ENCODE results near the gene PHIP. TPM values are rescaled to one million over a fixed set of nuclear protein-coding genes. Genes with fewer than 3 reads are reported as not detected.

The PHIP gene
- total and polyA plus RNA-seq, 9 of the 15 experiments (the other 6 are each of a cell fraction or from before 2014, with no cell fraction given): 8.1 to 36.3 (median 16.5) TPM

DNA sequence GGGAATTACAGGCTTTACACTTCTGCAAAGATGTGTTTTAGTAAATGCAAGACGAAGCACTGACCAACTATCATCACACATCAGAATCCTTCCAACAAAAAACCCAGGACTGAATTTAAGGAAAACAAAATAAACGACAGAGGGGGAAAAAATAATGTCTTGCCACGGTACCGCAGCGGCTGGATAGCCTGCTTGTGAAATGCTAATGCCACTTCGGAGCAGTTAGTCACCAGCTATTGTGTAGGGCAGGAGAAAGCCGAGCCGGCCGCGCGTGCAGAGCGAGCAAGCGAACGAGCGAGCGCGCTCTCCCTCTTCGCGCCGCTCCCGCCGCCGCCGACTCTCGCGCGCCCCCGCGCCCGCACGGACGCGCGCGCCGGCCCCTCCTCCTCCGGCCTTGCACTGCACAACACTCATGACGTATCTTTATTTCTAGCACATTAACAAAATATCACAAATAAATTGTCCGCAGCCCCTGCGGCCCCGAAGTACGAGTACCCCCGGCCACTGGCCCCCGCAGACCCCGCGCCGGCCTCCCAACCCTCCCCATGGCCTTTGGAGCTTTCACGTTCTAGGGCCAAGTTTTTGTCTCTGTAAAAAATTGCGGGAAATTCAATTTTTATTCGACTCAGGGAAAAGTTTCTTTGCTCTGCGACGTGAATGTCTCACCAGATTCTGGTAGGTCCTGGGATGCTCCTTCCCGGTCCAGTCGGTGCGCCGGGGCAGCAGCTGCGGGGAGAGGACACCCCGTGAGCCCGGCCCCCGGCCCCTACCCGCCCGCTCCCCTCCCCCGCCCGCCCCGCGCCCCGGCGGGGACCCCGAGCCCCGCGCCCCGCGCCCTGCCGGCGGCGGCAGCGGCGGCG lies 1.0 kb downstream of the PHIP start (continued):
- TF ChIP-seq ZNF239 (CRISPR knock-in tag; IDR thresholded peaks at IDR 0.05) (peak; percentile 47; the same call in 1 of the 2 replicates), ZBTB2 (IDR thresholded peaks at IDR 0.05) (no peak), ZFP30 (CRISPR knock-in tag; IDR thresholded peaks at IDR 0.05; ENCODE audit: borderline replicate concordance) (no peak), KLF16 (IDR thresholded peaks at IDR 0.05) (no peak), POLR3G (IDR thresholded peaks at IDR 0.05; ENCODE audit: extremely low read depth, insufficient read length, insufficient replicate concordance) (no peak), MAZ (CRISPR knock-in tag; conservative IDR thresholded peaks at IDR 0.05 in 1 of 2, IDR thresholded peaks at IDR 0.05 in 1 of 2) (peak in 1 of 2 experiments; percentile 45; a peak in 1 of 4 replicates), RBM39 (optimal IDR thresholded peaks at IDR 0.05; ENCODE audit: low read depth, low read length) (no peak), BRD4 (IDR thresholded peaks at IDR 0.05) (no peak), HMG20A (CRISPR knock-in tag; conservative IDR thresholded peaks at IDR 0.05) (no peak), RBFOX2 (IDR thresholded peaks at IDR 0.05; ENCODE audit: low read depth, low read length) (peak; percentile 88), MEF2D (tag; conservative IDR thresholded peaks at IDR 0.05; ENCODE audit: low read depth) (no peak), CHCHD3 (CRISPR knock-in tag; IDR thresholded peaks at IDR 0.05) (no peak), IRF2 (CRISPR knock-in tag; IDR thresholded peaks at IDR 0.05) (no peak), ZNF124 (CRISPR knock-in tag; IDR thresholded peaks at IDR 0.05) (no peak), ZNF12 (CRISPR knock-in tag; IDR thresholded peaks at IDR 0.05) (no peak), CREB1 (IDR thresholded peaks at IDR 0.05) (peak; percentile 23; the same call in 1 of the 2 replicates), CREB1 (CRISPR knock-in tag; IDR thresholded peaks at IDR 0.05) (no peak), SMARCE1 (IDR thresholded peaks at IDR 0.05) (no peak), ARNT (IDR thresholded peaks at IDR 0.05) (no peak), ZNF274 (IDR thresholded peaks at IDR 0.05; ENCODE audit: borderline replicate concordance, low read depth, low read length) (no peak), ARID2 (IDR thresholded peaks at IDR 0.05) (no peak), RAD21 (CRISPR knock-in tag; conservative IDR thresholded peaks at IDR 0.05 in 1 of 2, IDR thresholded peaks at IDR 0.05 in 1 of 2) (no peak), CBX8 (IDR thresholded peaks at IDR 0.05; ENCODE audit: borderline replicate concordance, extremely low read depth, low read depth, low read length, poor library complexity, severe bottlenecking) (no peak)
- TF ChIP-seq, protein P1, sequence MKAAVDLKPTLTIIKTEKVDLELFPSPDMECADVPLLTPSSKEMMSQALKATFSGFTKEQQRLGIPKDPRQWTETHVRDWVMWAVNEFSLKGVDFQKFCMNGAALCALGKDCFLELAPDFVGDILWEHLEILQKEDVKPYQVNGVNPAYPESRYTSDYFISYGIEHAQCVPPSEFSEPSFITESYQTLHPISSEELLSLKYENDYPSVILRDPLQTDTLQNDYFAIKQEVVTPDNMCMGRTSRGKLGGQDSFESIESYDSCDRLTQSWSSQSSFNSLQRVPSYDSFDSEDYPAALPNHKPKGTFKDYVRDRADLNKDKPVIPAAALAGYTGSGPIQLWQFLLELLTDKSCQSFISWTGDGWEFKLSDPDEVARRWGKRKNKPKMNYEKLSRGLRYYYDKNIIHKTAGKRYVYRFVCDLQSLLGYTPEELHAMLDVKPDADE (conservative IDR thresholded peaks at IDR 0.05; ENCODE audit: control insufficient read depth, low read depth, low read length): peak; percentile 49; the same call in 1 of the 2 replicates
- TF ChIP-seq, protein P2, sequence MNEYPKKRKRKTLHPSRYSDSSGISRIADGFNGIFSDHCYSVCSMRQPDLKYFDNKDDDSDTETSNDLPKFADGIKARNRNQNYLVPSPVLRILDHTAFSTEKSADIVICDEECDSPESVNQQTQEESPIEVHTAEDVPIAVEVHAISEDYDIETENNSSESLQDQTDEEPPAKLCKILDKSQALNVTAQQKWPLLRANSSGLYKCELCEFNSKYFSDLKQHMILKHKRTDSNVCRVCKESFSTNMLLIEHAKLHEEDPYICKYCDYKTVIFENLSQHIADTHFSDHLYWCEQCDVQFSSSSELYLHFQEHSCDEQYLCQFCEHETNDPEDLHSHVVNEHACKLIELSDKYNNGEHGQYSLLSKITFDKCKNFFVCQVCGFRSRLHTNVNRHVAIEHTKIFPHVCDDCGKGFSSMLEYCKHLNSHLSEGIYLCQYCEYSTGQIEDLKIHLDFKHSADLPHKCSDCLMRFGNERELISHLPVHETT (CRISPR knock-in tag; conservative IDR thresholded peaks at IDR 0.05 in 1 of 2, IDR thresholded peaks at IDR 0.05 in 1 of 2): peak in 1 of 2 experiments; percentile 85; a peak in 2 of 4 replicates

All from K562 (cell line).